Fibroblast of skin of left quadriceps (primary cell): Measurements from ENCODE around the gene ATP7B.
A peak's percentile ranks its signal among the peaks of the same experiment; 100 is the strongest.
"Not testable (repeated sequence)": the region's sequence is repeated elsewhere in the genome, so short reads cannot be mapped to it uniquely, and the experiment has no call there.

Experiments
- DNase-seq, 2 experiments: peaks; one replicate each; pipeline ENCODE4 v3.0.0-alpha.2; 2013; ENCODE audit warnings: low read depth in 2 of 2

ATP7B gene

DNA sequence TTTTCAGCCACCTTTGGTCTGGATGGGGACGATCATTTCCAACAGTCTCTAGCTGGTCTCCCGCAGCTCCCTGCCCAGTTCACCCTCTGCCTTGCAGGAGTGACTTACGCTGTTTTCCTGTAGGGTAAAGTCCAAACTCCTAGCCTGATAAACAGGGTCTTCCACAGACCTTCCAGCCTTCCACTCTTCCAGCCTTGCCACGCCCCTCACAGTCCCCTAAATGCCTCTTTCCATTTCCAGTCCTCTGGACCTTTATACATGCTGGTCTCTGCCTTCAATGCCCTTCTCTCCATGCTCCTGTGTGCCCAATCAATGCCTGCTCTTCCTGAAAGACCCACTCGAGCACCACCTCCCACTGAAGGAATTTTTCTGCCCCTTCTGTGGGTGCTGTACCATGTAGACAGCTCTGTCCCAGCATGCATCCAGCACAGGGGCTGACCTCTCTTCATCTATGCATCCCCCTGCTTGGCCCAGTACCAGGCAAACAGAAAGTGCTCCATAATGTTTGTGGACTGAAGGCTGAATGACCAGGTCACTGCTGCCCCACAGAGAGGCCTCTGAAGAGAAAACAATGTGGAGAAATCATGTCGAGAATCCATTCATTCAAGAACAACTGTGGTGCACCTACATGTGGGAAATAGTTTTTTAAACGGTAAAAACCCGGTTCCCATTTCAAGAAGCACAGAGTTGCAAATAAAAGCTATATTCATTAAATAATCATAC, 4.6 kb downstream of the ATP7B start:
- no peak for DNase-seq

DNA sequence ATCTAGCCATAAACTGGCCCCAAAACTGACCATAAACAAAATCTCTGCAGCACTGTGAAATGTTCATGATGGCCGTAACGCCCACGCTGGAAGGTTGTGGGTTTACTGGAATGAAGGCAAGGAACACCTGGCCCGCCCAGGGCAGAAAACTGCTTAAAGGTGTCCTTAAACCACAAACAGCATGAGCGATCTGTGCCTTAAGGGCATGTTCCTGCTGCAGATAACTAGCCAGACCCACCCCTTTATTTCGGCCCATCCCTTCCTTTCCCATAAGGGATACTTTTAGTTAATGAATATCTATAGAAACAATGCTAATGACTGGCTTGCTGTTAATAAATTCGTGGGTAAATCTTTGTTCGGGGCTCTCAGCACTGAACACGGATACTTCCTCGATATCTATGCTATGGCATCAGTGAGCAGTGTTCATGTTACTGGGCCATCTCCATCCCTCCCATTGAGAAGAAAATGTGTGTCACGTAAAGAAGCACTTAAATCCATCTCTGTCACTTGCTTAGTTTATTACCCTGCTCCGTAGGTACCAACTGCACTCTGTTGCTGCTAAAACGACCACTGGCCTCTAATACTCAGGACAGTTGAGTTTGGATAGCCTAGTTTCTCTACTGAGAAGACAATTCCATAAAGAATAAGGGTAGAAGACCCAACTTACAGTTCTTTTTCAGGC, 5.3 kb downstream of the ATP7B start:
- DNase-seq = no peak

GRCh38 chr13:52004511-52005170, 6.6 kb downstream of the ATP7B start:
- DNase-seq = no peak

DNA sequence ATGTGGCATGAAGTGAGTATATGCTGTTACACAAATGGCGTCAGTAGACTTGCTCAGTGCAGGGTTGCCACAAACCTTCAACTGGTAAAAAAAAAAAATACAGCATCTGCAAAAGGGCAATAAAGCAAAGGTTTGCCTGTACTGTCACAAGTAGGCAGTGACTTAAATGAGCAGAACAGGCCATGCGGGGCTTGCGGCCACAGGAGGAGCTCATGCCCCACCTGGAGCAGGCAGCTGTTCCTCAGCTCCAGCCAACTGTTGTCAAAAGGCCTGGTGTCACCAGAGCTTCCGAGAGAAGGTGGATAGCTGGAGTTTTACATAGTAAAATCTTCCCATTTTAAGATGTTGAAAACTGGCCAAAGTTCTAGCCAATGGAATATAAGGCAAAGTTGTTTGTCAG, 7.7 kb downstream of the ATP7B start:
- no peak for DNase-seq

DNA sequence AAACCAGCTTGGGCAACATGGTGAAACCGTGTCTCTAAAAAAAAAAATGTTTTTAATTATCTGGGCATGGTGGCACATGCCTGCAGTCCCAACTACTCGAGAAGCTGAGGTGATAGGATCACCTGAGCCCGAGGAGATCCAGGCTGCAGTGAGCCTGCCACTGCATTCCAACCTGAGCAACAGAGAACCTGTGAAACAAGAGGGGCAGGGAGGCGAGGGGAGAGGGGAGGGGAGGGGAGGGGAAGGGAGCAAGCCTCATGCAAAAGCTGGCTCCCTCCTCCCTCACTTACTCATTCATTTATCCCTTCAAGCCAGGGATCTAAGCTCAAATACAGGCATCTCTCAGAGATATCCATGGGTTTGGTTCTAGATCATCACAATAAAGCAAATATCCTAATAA, 8.9 kb downstream of the ATP7B start:
- DNase-seq = no peak

DNA sequence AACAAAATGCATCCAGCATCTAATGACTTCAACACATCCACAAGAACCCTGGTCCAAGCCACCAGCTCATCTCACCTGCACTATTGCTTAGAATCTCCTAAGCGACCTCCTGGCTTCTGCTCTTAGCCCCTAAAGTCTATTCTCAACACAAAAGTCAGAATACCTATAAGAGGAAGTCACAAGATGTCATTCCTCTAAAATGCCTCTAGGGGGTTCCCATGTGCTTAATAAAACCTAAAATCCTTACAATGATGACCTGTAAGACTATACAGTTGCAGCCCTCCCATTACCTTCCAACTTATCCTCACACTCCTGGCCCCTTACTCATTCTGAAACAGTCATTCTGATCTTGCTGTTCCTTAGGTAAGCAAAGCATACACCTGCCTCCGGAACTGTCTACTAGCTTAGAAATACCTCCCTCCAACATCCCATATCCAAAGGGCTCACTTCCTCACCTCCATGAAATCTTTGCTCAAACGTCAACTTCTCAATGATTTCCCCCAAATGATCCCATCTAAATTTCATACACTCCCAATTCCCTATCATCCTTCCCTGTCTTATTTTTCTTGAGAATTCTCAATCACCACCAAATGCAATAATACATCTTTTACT, 10.0 kb downstream of the ATP7B start:
- DNase-seq = peak in 1 of 2 experiments; percentile 8

- DNase-seq = no peak
These were observed 11.3 kb downstream of the ATP7B start for GRCh38 chr13:51999921-52000320.

GRCh38 chr13:51999510-51999911, 11.7 kb downstream of the ATP7B start:
- DNase-seq = no peak

DNA sequence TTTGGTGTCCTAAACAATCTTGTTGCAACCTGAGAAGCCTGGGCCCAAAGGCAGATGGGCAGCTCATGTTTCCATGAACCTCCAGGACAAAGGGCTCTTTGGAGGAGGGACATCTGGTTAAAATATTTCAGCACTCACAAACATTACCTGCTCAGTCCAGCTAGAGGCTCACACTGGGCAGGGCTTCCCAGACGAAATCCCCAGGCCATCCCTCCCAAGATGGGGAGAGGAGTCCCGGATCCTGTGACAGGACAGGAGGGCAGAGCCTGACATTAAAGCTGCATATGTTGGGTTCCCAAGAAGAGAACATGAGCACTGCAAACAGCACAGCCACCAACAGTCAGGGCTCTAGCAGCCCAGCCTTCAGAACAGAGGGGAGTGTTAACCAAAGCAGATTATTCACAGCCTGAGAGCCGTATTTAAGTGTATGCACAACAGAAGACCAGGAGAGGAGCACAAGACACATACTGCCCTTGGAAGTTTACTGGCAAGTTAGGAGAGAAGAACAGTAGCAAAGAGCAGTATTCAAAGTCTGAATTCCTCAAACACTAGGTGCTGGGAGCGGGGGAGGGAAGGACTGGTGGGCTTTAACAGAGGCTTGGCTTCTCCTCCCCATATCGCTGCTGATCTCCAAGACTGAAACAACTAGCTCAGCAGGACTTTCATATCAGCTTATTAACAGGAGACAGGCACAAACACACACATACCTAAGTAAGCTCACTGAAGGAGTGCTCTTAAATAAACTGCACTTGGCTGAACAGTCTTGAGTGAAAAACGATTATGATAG, 12.3 kb downstream of the ATP7B start:
- no peak for DNase-seq

DNA sequence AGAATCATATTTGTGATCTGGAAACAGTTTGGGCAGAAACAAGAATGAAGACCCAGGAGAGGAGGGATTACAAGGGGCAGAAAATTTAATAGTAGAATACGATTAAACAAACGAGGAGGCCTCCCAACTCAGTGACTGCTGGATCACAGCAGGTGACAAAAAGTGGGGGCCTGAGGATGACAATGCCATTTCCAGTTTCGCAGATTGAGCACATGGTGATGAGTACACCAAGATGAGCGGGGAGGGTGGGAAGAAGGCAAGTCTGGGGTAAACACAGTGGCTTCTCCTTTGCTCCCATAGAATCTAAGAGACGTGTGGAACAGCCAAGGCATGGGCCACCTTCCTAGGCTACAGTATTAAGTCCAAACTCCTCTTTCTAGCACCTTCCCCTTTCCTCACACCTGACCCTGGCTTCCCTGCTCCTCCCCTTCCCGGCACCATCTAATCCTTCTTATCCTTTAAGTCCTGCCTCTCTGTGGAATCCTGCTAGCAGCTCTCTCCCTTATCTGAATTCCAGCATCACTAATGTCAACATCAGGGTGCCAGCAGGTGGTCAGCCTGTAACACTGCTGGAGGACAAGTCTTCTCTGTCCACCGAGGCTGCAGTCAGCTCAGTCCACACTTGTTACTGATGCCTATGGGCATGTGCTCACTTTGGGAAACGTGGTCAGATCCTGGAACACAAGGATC, 13.5 kb downstream of the ATP7B start:
- no peak for DNase-seq

GRCh38 chr13:51997186-51997585, 14.1 kb downstream of the ATP7B start:
- DNase-seq = no peak

GRCh38 chr13:51996641-51997040, 14.6 kb downstream of the ATP7B start:
- no peak for DNase-seq

GRCh38 chr13:51995677-51996551, 15.3 kb downstream of the ATP7B start:
- DNase-seq = no peak

- DNase-seq = no peak
These were observed 17.5 kb downstream of the ATP7B start for GRCh38 chr13:51993713-51994112.

DNA sequence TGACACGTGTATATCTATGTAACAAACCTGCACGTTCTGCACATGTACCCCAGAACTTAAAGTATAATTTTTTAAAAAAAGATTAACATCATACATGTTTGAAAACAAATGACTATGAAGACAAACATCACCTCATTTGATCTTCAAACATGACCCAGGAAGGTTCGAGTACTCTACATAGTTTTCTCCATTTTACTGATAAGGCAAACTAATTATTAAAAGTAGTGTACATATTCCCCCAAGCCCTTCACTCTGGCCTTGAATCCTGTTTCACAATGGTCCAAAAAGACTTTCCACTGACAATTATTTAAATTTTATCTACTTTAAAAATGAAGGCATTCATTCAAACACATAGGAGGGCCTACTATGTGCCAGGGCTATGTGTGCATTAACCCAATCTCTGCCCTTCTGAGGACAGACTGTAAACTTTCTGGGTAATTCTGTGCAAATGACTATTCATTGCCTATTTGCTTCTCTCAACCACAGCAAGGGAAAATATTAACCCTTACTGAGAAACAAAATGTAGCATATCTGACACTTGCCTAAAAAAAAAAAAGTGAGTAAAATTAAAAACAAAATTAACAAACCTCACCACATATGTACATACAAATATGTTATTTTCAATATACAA, 22.1 kb downstream of the ATP7B start:
- no peak for DNase-seq

DNA sequence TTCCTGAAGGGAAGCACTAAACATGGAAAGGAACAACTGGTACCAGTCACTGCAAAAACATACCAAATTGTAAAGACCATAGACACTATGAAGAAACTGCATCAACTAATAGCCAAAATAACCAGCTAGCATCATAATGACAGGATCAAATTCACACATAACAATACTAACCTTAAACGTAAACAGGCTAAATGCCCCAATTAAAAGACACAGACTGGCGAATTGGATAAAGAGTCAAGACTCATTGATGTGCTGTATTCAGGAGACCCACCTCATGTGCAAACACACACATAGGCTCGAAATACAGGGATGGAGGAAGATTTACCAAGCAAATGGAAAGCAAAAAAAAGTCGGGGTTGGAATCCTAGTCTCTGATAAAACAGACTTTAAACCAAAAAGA, 26.3 kb downstream of the ATP7B start:
- not testable (repeated sequence) for DNase-seq

- not testable (repeated sequence) for DNase-seq
These were observed 28.0 kb downstream of the ATP7B start for GRCh38 chr13:51983292-51983691.

DNA sequence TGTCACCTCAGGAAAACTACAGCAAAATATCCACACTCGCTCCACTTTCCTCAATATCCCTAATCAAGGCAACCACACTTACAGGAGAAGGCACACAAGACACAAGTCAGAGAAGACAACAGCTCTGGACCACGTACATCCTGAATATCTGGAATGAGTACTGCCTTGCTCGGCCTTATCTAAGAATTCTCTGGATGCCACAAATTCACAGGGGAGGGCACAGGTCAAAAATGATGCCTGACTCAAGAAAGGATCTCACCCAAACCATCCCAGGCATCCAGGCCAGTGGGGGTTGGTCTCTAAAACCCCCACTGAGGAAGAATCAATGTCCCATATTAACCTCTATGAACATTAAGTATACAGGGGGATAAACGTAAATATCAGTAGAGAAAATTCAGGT, 29.9 kb downstream of the ATP7B start:
- peak in 1 of 2 experiments; percentile 2 for DNase-seq

- no peak for DNase-seq
These were observed 30.3 kb downstream of the ATP7B start for GRCh38 chr13:51980908-51981307.
